ENCODE measurements around the gene TMEM35B. TPM values are rescaled to one million over a fixed set of nuclear protein-coding genes. Genes with fewer than 3 reads are reported as not detected.
"Not testable (repeated sequence)": the region's sequence is repeated elsewhere in the genome, so short reads cannot be mapped to it uniquely, and the experiment has no call there.

TMEM35B gene
- total RNA-seq, 4 donors from 2014 or later = 22.7 to 67.6 (median 41.8) TPM

GRCh38 chr1:35001743-35002142 lies 16.6 kb upstream of the TMEM35B start:
- Histone ChIP-seq H3K36me3 (peaks cover 5 to 76% of the 10 kb centered on the region in 2 donors), H3K4me1 (no peaks in the 10 kb centered on the region), H3K9me3 (no peaks in the 10 kb centered on the region), H3K27me3 (no peaks in the 10 kb centered on the region), H3K4me3 (no peak overlapping the region), H3K27ac (no peak overlapping the region)
- TF ChIP-seq POLR2AphosphoS5 (IDR thresholded peaks at IDR 0.05) (no peak), POLR2A (IDR thresholded peaks at IDR 0.05) (no peak), CTCF (IDR thresholded peaks at IDR 0.05) (no peak), EP300 (IDR thresholded peaks at IDR 0.05) (no peak)
- WGBS, 2 donors (ENCODE audit: low coverage in 1 of 2) = 69% methylated on average over 3 of the region's 3 CpGs
- no peak for ATAC-seq

GRCh38 chr1:34994878-34995277 lies 9.7 kb upstream of the TMEM35B start:
- no peak overlapping the region for H3K27ac ChIP-seq
- no peak for ATAC-seq
- H3K36me3 ChIP-seq = peaks cover 0 to 59% of the 10 kb centered on the region in 2 donors
- no peak overlapping the region for H3K4me3 ChIP-seq
- no peaks in the 10 kb centered on the region for H3K9me3 ChIP-seq
- H3K27me3 ChIP-seq = no peaks in the 10 kb centered on the region
- TF ChIP-seq POLR2A (IDR thresholded peaks at IDR 0.05) (no peak), CTCF (IDR thresholded peaks at IDR 0.05) (no peak), EP300 (IDR thresholded peaks at IDR 0.05) (no peak), POLR2AphosphoS5 (IDR thresholded peaks at IDR 0.05) (no peak)
- 82 to 86% methylated on average over 4 to 5 of the region's 5 CpGs for WGBS, 2 donors (ENCODE audit: low coverage in 1 of 2)
- H3K4me1 ChIP-seq = no peaks in the 10 kb centered on the region

- peaks cover 0 to 25% (median 7%) of the 10 kb centered on the region in 3 donors for H3K4me1 ChIP-seq
- peaks cover 0 to 46% of the 10 kb centered on the region in 2 donors for H3K36me3 ChIP-seq
- TF ChIP-seq POLR2AphosphoS5 (IDR thresholded peaks at IDR 0.05) (no peak), POLR2A (IDR thresholded peaks at IDR 0.05) (no peak), CTCF (IDR thresholded peaks at IDR 0.05) (no peak), EP300 (IDR thresholded peaks at IDR 0.05) (no peak)
- H3K27ac ChIP-seq = no peak overlapping the region
- no peak for ATAC-seq
- H3K4me3 ChIP-seq = no peak overlapping the region
- no peaks in the 10 kb centered on the region for H3K9me3 ChIP-seq
- H3K27me3 ChIP-seq = no peaks in the 10 kb centered on the region
Measured at GRCh38 chr1:34988581-34988980, 3.4 kb upstream of the TMEM35B start.

GRCh38 chr1:34988147-34988546 lies 3.0 kb upstream of the TMEM35B start:
- no peak overlapping the region for H3K27ac ChIP-seq
- no peak for ATAC-seq
- no peaks in the 10 kb centered on the region for H3K9me3 ChIP-seq
- peaks cover 0 to 30% (median 11%) of the 10 kb centered on the region in 3 donors for H3K4me1 ChIP-seq
- H3K27me3 ChIP-seq = no peaks in the 10 kb centered on the region
- no peak overlapping the region for H3K4me3 ChIP-seq
- WGBS, 2 donors (ENCODE audit: low coverage in 1 of 2) = 88 to 92% methylated on average over 2 of the region's 2 CpGs
- peaks cover 0 to 43% of the 10 kb centered on the region in 2 donors for H3K36me3 ChIP-seq
- TF ChIP-seq POLR2A (IDR thresholded peaks at IDR 0.05) = no peak
- TF ChIP-seq CTCF (IDR thresholded peaks at IDR 0.05) = no peak
- TF ChIP-seq POLR2AphosphoS5 (IDR thresholded peaks at IDR 0.05) = no peak
- no peak for TF ChIP-seq EP300 (IDR thresholded peaks at IDR 0.05)

- H3K4me3 ChIP-seq = no peak overlapping the region
- TF ChIP-seq EP300 (IDR thresholded peaks at IDR 0.05) = no peak
- TF ChIP-seq POLR2A (IDR thresholded peaks at IDR 0.05) = no peak
- TF ChIP-seq CTCF (IDR thresholded peaks at IDR 0.05) = no peak
- no peak for TF ChIP-seq POLR2AphosphoS5 (IDR thresholded peaks at IDR 0.05)
- WGBS, 2 donors (ENCODE audit: low coverage in 1 of 2) = 93 to 94% methylated on average over 2 of the region's 2 CpGs
- ATAC-seq = no peak
- no peaks in the 10 kb centered on the region for H3K27me3 ChIP-seq
- H3K27ac ChIP-seq = no peak overlapping the region
- peaks cover 0 to 38% (median 11%) of the 10 kb centered on the region in 3 donors for H3K4me1 ChIP-seq
- peaks cover 0 to 49% of the 10 kb centered on the region in 2 donors for H3K36me3 ChIP-seq
- H3K9me3 ChIP-seq = no peaks in the 10 kb centered on the region
Measured at GRCh38 chr1:34987018-34987417, 1.9 kb upstream of the TMEM35B start.

- Histone ChIP-seq H3K36me3 (peaks cover 0 to 49% of the 10 kb centered on the region in 2 donors), H3K4me3 (peak overlapping the region; percentile 73 to 91), H3K4me1 (peaks cover 0 to 38% (median 11%) of the 10 kb centered on the region in 3 donors), H3K27ac (peak overlapping the region; percentile 90 to 96 (median 92))
- H3K27me3 ChIP-seq, H3K9me3 ChIP-seq: not testable (repeated sequence)
- WGBS, 2 donors (ENCODE audit: low coverage in 1 of 2) = 20 to 43% methylated on average over 1 to 3 of the region's 3 CpGs
- ATAC-seq = peak; percentile 20
Measured at GRCh38 chr1:34985609-34985904, 410 bp upstream of the TMEM35B start.

Data from gastroesophageal sphincter (tissue), 4 donors.